GM12892 (cell line): ENCODE results near the gene MGAM2.

ENCODE experiments used
- POLR2A ChIP-seq: IDR thresholded peaks from 2 replicates; pipeline ENCODE4 v1.6.1; 2011; ENCODE audit warnings: low read depth, low read length, control low read depth
- POLR2AphosphoS5 ChIP-seq: IDR thresholded peaks from 2 replicates; pipeline ENCODE4 v1.6.1; 2011; ENCODE audit warnings: low read depth, low read length, control low read depth

DNA sequence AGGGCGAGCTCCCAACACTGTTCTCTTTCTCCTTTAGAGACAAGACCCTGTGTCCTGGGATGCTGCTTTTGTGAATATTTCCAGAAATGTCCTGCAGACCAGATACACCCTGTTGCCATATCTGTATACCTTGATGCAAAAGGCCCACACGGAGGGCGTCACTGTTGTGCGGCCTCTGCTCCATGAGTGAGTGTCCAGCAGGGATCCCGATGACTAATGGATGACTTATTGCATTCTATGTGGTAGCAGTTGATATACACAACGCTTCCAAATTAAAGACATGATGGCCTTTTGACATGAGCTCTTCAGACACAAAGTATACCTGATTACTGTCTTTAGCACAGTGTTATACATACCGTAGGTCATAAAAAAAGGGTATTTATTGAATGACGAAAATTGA, 45.0 kb upstream of the MGAM2 start:
- TF ChIP-seq POLR2A (no peak), POLR2AphosphoS5 (no peak)
